Activated T-helper 17 cell treated with anti-CD3 and anti-CD28 coated beads, Interleukin-2, amount 50 U/mL, for 72 hours (primary cell): ENCODE results near the gene DOCK9. TPM values are rescaled to one million over a fixed set of nuclear protein-coding genes. Genes with fewer than 3 reads are reported as not detected.
A peak's percentile ranks its signal among the peaks of the same experiment; 100 is the strongest.

Experiments used
- ATAC-seq: fragments of 150-1000 bp; cut with Tn5 transposase; replicated peaks from 2 replicates; pipeline ENCODE4 v1.10.0; 2021; ENCODE audit warnings: mild to moderate bottlenecking, moderate library complexity
- H3K27ac Mint-ChIP-seq: one replicate; pipeline ENCODE4 v1.8.0; 2022; ENCODE audit warnings: mixed read lengths
- H3K27me3 Mint-ChIP-seq: one replicate; pipeline ENCODE4 v1.8.0; 2022; ENCODE audit warnings: mixed read lengths
- H3K36me3 Mint-ChIP-seq: one replicate; pipeline ENCODE4 v1.8.0; 2022; ENCODE audit warnings: low read depth, mild to moderate bottlenecking, mixed read lengths
- H3K4me1 Mint-ChIP-seq: one replicate; pipeline ENCODE4 v1.8.0; 2022; ENCODE audit warnings: mixed read lengths
- H3K4me3 Mint-ChIP-seq: one replicate; pipeline ENCODE4 v1.8.0; 2022; ENCODE audit warnings: mild to moderate bottlenecking, mixed read lengths
- H3K9me3 Mint-ChIP-seq: one replicate; pipeline ENCODE4 v1.8.0; 2022; ENCODE audit warnings: mixed read lengths
- total RNA-seq, 2 donors: library from RNA; stranded (reverse); gene quantifications; one replicate each; pipeline ENCODE4 v1.2.3, GENCODE V29; 2022

Gene DOCK9
- total RNA-seq, 2 donors from 2014 or later, result 50.2 to 70.4 TPM

GRCh38 chr13:98939660-98940191 is 38.1 kb downstream of the DOCK9 start:
- peaks cover 6% of the 10 kb centered on the region for H3K36me3 Mint-ChIP-seq
- no peak overlapping the region for H3K4me3 Mint-ChIP-seq
- H3K9me3 Mint-ChIP-seq, result peaks cover 8% of the 10 kb centered on the region
- no peak for ATAC-seq
- no peaks in the 10 kb centered on the region for H3K27me3 Mint-ChIP-seq
- peaks cover 5% of the 10 kb centered on the region for H3K4me1 Mint-ChIP-seq
- H3K27ac Mint-ChIP-seq, result no peak overlapping the region

GRCh38 chr13:98938801-98939200 is 39.1 kb downstream of the DOCK9 start:
- Mint-ChIP-seq H3K9me3 (peaks cover 10% of the 10 kb centered on the region), H3K4me3 (no peak overlapping the region), H3K27me3 (no peaks in the 10 kb centered on the region), H3K36me3 (peaks cover 15% of the 10 kb centered on the region), H3K27ac (no peak overlapping the region), H3K4me1 (peaks cover 5% of the 10 kb centered on the region)
- ATAC-seq, result no peak

DNA sequence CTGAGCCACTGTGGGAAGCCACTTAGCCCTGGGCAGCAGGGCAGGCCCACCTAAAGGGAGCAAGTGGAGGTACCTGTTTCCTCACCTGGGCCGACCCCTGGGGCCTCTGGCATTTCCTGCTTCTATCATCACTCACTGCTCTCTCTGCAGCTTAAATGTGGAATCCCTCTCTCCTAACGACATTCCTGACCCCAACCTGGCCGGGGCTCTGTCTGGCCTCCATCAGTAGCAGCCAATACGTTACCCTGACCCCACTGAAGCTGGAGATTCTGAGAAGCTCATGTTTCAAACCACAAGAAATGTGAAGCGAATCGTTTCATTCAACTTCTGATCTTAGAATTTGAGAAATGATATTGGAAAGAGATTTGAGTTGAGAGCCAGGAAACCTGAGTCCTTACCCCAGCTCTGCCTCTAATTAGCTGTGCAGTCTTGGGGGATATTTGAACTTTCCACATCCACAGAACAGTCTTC is 39.9 kb downstream of the DOCK9 start:
- Mint-ChIP-seq H3K4me1 (peaks cover 5% of the 10 kb centered on the region), H3K9me3 (peaks cover 10% of the 10 kb centered on the region), H3K27me3 (no peaks in the 10 kb centered on the region), H3K36me3 (peaks cover 17% of the 10 kb centered on the region), H3K4me3 (no peak overlapping the region), H3K27ac (peak overlapping the region; percentile 55)
- ATAC-seq, result no peak

DNA sequence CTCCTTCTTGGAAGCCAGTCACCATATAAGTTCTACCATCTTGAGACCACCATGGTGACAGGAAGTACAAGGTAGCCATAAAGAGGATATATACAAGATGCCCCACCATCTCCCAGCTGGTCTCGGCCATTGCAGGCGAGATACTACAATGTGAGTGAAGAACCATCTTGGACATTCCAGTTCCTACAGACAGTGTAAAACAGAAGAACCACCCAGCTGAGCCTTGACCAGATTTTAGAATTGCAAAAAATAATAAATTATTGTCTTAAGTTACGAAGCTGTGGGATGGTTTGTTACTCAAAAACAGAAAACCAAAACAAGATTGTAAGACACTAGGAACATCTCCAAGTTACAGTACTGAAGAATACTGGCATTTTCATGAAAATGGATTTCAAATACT is 43.6 kb downstream of the DOCK9 start:
- H3K27ac Mint-ChIP-seq, result no peak overlapping the region
- no peaks in the 10 kb centered on the region for H3K4me1 Mint-ChIP-seq
- H3K36me3 Mint-ChIP-seq, result peaks cover 22% of the 10 kb centered on the region
- ATAC-seq, result no peak
- no peak overlapping the region for H3K4me3 Mint-ChIP-seq
- H3K27me3 Mint-ChIP-seq, result no peaks in the 10 kb centered on the region
- peaks cover 10% of the 10 kb centered on the region for H3K9me3 Mint-ChIP-seq

GRCh38 chr13:98930151-98930591 is 47.7 kb downstream of the DOCK9 start:
- Mint-ChIP-seq H3K9me3 (peaks cover 5% of the 10 kb centered on the region), H3K4me3 (no peak overlapping the region), H3K36me3 (peaks cover 51% of the 10 kb centered on the region), H3K4me1 (no peaks in the 10 kb centered on the region), H3K27me3 (no peaks in the 10 kb centered on the region), H3K27ac (peak overlapping the region; percentile 28)
- ATAC-seq, result no peak

DNA sequence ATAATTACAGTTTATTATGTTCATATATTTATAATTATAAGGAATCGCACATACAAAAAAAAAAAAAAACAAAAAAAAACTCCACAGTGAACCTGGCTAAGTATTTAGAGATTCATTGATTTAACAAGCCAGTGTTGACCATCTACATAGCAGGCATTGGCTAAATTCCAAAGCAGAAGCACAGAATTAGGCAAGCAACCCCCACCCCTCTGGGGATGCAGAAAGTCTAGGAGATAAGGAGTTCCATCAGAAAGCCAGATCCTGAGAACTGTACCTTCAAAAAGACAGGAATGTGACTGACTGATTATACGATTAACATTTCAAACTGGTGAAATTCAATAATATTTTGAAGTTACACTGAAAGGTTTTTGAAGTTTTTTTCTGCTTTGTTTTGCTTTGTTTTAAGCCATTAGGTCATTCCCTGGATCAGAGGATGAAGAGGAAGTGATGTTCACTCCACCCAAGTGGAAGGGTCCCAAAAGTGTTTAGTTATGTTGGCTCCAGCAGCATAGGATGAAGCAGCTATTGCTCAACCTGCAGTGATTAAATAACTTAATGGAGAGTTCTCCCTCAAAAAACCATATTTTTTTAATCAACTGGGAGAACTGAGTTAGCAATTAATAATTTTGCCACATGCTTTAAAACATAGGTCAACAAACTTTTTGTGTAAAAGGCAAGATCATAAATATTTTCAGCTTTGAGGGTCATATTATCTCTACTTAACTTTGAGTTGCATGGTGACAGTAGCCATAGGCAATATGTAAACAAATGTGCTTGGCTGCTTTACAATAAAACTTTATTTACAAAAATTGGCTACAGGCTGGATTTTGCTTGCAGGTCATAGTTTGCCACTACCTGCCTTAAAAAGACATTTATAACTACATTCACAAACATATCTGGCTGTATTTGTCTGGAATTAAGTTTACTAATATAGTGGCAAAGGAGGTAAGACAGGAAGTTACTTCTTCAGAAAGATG is 49.6 kb downstream of the DOCK9 start:
- H3K27ac Mint-ChIP-seq, result no peak overlapping the region
- no peaks in the 10 kb centered on the region for H3K4me1 Mint-ChIP-seq
- no peaks in the 10 kb centered on the region for H3K27me3 Mint-ChIP-seq

DNA sequence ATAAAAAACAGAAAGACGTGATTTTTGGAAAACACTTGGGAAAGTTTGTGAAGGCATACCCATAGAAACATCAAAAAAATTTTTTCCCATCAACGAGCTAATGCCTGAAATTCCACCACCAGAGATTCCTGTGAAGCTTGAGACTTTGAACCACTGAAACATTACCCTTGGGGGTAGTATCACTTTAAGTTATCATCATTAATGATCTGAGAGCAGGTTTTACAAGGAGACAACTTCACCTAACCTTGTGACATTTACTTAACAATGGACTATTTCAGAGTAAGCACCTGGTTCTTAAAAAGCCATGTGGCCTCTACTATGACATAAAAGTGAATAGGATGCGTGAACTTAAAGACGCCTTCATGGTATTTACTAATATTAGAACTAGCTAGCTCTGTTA is 51.9 kb downstream of the DOCK9 start:
- H3K36me3 Mint-ChIP-seq, result peaks cover 76% of the 10 kb centered on the region
- no peaks in the 10 kb centered on the region for H3K4me1 Mint-ChIP-seq
- no peak for ATAC-seq
- no peak overlapping the region for H3K27ac Mint-ChIP-seq
- no peak overlapping the region for H3K4me3 Mint-ChIP-seq
- H3K9me3 Mint-ChIP-seq, result no peaks in the 10 kb centered on the region
- H3K27me3 Mint-ChIP-seq, result no peaks in the 10 kb centered on the region

More for the DNA sequence above, 49.6 kb downstream of the DOCK9 start:
- Mint-ChIP-seq H3K4me3 (no peak overlapping the region), H3K36me3 (peaks cover 53% of the 10 kb centered on the region), H3K9me3 (no peaks in the 10 kb centered on the region)
- no peak for ATAC-seq

- peaks cover 13% of the 10 kb centered on the region for H3K4me1 Mint-ChIP-seq
- H3K36me3 Mint-ChIP-seq, result peaks cover 79% of the 10 kb centered on the region
- no peaks in the 10 kb centered on the region for H3K27me3 Mint-ChIP-seq
- no peak for ATAC-seq
- H3K4me3 Mint-ChIP-seq, result no peak overlapping the region
- no peak overlapping the region for H3K27ac Mint-ChIP-seq
- no peaks in the 10 kb centered on the region for H3K9me3 Mint-ChIP-seq
These were observed 54.0 kb downstream of the DOCK9 start for GRCh38 chr13:98923641-98924397.

- no peak overlapping the region for H3K4me3 Mint-ChIP-seq
- no peak for ATAC-seq
- peaks cover 18% of the 10 kb centered on the region for H3K4me1 Mint-ChIP-seq
- H3K27ac Mint-ChIP-seq, result no peak overlapping the region
- H3K9me3 Mint-ChIP-seq, result no peaks in the 10 kb centered on the region
- H3K27me3 Mint-ChIP-seq, result no peaks in the 10 kb centered on the region
- H3K36me3 Mint-ChIP-seq, result peaks cover 69% of the 10 kb centered on the region
These were observed 55.6 kb downstream of the DOCK9 start for GRCh38 chr13:98922306-98922705.

GRCh38 chr13:98921786-98922185 is 56.1 kb downstream of the DOCK9 start:
- Mint-ChIP-seq H3K36me3 (peaks cover 69% of the 10 kb centered on the region), H3K9me3 (no peaks in the 10 kb centered on the region), H3K27me3 (no peaks in the 10 kb centered on the region), H3K4me3 (no peak overlapping the region), H3K4me1 (peaks cover 18% of the 10 kb centered on the region), H3K27ac (no peak overlapping the region)
- no peak for ATAC-seq

GRCh38 chr13:98921015-98921580 is 56.8 kb downstream of the DOCK9 start:
- ATAC-seq, result no peak
- H3K27ac Mint-ChIP-seq, result no peak overlapping the region
- peaks cover 68% of the 10 kb centered on the region for H3K36me3 Mint-ChIP-seq
- no peaks in the 10 kb centered on the region for H3K9me3 Mint-ChIP-seq
- no peak overlapping the region for H3K4me3 Mint-ChIP-seq
- peaks cover 18% of the 10 kb centered on the region for H3K4me1 Mint-ChIP-seq
- H3K27me3 Mint-ChIP-seq, result no peaks in the 10 kb centered on the region

GRCh38 chr13:98919566-98919965 is 58.3 kb downstream of the DOCK9 start:
- Mint-ChIP-seq H3K36me3 (peaks cover 72% of the 10 kb centered on the region), H3K27ac (peak overlapping the region; percentile 39), H3K4me3 (no peak overlapping the region), H3K4me1 (peaks cover 25% of the 10 kb centered on the region), H3K27me3 (no peaks in the 10 kb centered on the region), H3K9me3 (no peaks in the 10 kb centered on the region)
- peak; percentile 93 for ATAC-seq

DNA sequence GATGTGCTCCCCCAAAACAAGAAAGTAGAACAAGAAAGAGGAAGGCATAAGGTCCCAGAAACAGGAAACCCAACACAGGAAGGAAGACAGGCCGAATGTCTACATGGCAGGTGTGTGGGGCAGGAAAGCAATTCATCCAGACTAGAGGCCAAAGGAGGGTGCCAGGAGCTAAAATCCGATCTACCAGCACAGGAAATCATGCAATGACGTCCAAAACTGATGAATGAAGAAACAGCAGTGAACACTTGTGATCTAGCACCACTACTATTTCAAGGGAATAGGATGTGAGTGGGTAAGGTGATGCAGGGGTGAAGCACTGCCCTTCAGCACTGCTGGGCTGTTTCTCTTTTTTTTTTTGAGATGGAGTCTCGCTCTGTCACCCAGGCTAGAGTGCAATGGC is 59.1 kb downstream of the DOCK9 start:
- H3K27ac Mint-ChIP-seq, result peak overlapping the region; percentile 47
- ATAC-seq, result no peak
- peaks cover 29% of the 10 kb centered on the region for H3K4me1 Mint-ChIP-seq
- H3K9me3 Mint-ChIP-seq, result no peaks in the 10 kb centered on the region
- peaks cover 71% of the 10 kb centered on the region for H3K36me3 Mint-ChIP-seq
- H3K4me3 Mint-ChIP-seq, result peak overlapping the region; percentile 18
- no peaks in the 10 kb centered on the region for H3K27me3 Mint-ChIP-seq

- H3K4me3 Mint-ChIP-seq, result no peak overlapping the region
- no peak for ATAC-seq
- H3K9me3 Mint-ChIP-seq, result no peaks in the 10 kb centered on the region
- no peak overlapping the region for H3K27ac Mint-ChIP-seq
- no peaks in the 10 kb centered on the region for H3K27me3 Mint-ChIP-seq
- H3K4me1 Mint-ChIP-seq, result peaks cover 29% of the 10 kb centered on the region
- H3K36me3 Mint-ChIP-seq, result peaks cover 58% of the 10 kb centered on the region
These were observed 60.7 kb downstream of the DOCK9 start for GRCh38 chr13:98917116-98917515.
